Measurements from ENCODE around the gene ACOXL.

ACOXL gene

GRCh38 chr2:111031546-111032478 is 299.4 kb downstream of the ACOXL start:
- DNase-seq (ENCODE audit: low read depth, low spot score), result no peak
- ChIA-PET CTCF (interaction anchor here (1.2 kb wide), 1 partner anchor 220 kb away, joined by 3 read pairs; no protein-coding TSS in a partner anchor), POLR2A (no interaction called here)
- TF ChIP-seq CTCF (IDR thresholded peaks at IDR 0.05; ENCODE audit: insufficient read depth, low read length, missing control alignments), result no peak
- H3K4me3 ChIP-seq (ENCODE audit: low read depth, low read length), result no peak overlapping the region

- H3K4me3 ChIP-seq (ENCODE audit: low read depth, low read length), result no peak overlapping the region
- CTCF ChIA-PET, result no interaction called here
- TF ChIP-seq CTCF (IDR thresholded peaks at IDR 0.05; ENCODE audit: insufficient read depth, low read length, missing control alignments), result no peak
- no peak for DNase-seq (ENCODE audit: low read depth, low spot score)
- POLR2A ChIA-PET, result no interaction called here
These were observed 300.5 kb downstream of the ACOXL start for GRCh38 chr2:111032721-111033429.

GRCh38 chr2:111034146-111034545 is 301.8 kb downstream of the ACOXL start:
- no peak for TF ChIP-seq CTCF (IDR thresholded peaks at IDR 0.05; ENCODE audit: insufficient read depth, low read length, missing control alignments)
- CTCF ChIA-PET, result no interaction called here
- H3K4me3 ChIP-seq (ENCODE audit: low read depth, low read length), result no peak overlapping the region
- no peak for DNase-seq (ENCODE audit: low read depth, low spot score)
- POLR2A ChIA-PET, result no interaction called here

GRCh38 chr2:111034606-111035005 is 302.2 kb downstream of the ACOXL start:
- ChIA-PET CTCF (no interaction called here), POLR2A (no interaction called here)
- TF ChIP-seq CTCF (IDR thresholded peaks at IDR 0.05; ENCODE audit: insufficient read depth, low read length, missing control alignments), result no peak

GRCh38 chr2:111035830-111036441 is 303.6 kb downstream of the ACOXL start:
- ChIA-PET POLR2A (no interaction called here), CTCF (no interaction called here)
- no peak for TF ChIP-seq CTCF (IDR thresholded peaks at IDR 0.05; ENCODE audit: insufficient read depth, low read length, missing control alignments)
- DNase-seq (ENCODE audit: low read depth, low spot score), result no peak
- H3K4me3 ChIP-seq (ENCODE audit: low read depth, low read length), result no peak overlapping the region

More at GRCh38 chr2:111034606-111035005, 302.2 kb downstream of the ACOXL start:
- DNase-seq (ENCODE audit: low read depth, low spot score), result no peak
- H3K4me3 ChIP-seq (ENCODE audit: low read depth, low read length), result no peak overlapping the region

- ChIA-PET CTCF (no interaction called here), POLR2A (no interaction called here)
- H3K4me3 ChIP-seq (ENCODE audit: low read depth, low read length), result no peak overlapping the region
- DNase-seq (ENCODE audit: low read depth, low spot score), result no peak
- no peak for TF ChIP-seq CTCF (IDR thresholded peaks at IDR 0.05; ENCODE audit: insufficient read depth, low read length, missing control alignments)
These were observed 304.8 kb downstream of the ACOXL start for GRCh38 chr2:111037128-111037527.

Measured in AG04449 (cell line).